NCI-H1930 (cell line): Measurements from ENCODE around the gene SS18.

ENCODE experiments used
- DNase-seq, 2 experiments: peaks; one replicate each; lab custom pipeline; 2025; lab: John Stamatoyannopoulos, UW

Gene SS18

DNA sequence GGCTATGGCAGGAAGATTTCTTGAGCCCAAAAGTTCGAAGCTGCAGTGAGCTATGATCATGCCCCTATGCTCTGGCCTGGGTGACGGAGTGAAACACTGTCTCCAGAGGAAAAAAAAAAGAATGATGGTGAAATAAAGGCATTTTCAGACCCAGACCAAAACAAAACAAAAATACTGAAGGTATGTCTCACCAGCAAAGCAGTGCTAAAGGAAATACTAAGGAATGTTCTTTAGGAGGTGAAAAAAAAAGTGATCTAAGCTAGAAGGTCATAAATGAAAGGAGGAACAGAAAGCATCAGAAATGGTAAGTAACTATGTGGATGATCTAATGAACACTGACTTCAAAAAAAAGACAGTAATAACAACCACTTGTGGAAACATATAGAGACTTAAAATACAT is 18.7 kb downstream of the SS18 start:
- no peak for DNase-seq

DNA sequence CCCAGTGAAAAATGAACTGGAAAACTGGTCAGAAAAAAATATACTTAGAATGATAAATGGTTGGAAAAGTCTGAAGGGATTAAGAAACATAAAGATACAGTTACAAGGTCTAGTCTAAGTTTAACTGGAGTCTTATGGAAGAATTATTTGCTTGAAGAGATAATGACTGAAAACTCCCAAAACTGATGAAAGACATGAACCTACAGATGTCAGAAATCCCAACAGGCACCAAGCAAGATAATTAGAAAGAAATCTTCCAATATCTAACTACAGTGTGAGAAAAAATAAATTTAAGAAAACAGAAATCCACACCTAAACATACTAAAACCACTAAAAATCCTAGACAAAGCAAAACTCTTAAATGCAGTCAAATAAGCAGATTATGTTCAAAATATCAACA is 19.4 kb downstream of the SS18 start:
- no peak for DNase-seq

DNA sequence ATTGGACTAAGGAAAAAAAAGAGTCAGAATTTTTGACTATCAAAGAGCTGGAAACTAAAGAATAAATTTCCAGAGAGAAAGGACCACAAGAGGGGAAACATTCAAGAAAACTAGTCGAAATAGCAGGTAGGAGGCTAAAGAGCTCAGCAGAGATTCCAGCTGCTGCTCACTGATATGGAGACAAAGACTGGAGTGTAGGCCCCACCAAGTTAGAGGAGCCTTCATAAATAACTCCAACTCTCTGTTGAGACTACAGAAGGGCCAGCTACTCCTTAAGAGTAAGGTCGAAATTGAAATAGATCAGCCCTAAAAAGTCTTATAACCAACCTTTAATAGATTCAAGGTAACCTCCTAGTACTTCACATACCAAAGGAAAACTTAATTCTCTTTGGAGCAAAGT is 31.1 kb downstream of the SS18 start:
- no peak for DNase-seq

DNA sequence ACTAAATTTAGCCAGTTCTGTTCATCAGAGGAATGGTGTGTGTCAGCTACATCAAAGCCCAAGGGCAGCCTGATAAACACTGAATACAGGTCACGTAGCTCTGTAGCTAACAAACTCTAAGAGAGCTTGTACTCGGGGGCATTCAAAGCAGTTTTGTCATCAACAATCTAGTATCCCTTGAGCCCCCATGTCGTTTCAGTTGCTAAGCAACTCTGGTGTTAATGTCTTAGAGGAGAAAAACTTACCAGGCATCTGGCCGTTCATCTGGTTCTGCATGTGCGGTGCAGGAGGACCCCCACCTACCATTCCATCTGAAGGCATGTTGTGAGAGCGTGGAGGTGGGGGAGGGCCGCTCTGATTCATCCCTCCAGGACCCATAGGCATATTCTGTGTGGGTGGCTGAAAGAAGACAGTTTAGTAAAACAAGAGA is 33.1 kb downstream of the SS18 start:
- no peak for DNase-seq

DNA sequence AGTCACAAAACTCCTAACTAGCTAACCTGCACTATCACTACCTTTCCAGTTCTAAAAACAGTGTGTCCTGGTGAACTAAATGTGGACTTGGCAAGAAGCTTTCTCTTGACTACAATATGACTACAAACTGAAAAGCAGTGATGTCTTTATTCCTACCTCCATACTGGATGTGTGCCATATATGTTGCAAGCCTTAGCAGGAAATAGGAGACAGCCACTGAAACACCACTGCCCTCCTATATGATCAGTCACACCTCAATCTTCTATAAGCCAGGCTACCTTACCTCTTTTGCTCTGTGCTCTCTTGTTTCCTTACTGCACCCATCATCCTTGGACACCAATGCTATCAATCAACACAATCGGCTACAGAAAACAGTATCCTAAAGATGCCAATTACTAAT is 34.1 kb downstream of the SS18 start:
- DNase-seq, result no peak

- no peak for DNase-seq
These were observed 37.9 kb downstream of the SS18 start for GRCh38 chr18:26052505-26052904.

DNA sequence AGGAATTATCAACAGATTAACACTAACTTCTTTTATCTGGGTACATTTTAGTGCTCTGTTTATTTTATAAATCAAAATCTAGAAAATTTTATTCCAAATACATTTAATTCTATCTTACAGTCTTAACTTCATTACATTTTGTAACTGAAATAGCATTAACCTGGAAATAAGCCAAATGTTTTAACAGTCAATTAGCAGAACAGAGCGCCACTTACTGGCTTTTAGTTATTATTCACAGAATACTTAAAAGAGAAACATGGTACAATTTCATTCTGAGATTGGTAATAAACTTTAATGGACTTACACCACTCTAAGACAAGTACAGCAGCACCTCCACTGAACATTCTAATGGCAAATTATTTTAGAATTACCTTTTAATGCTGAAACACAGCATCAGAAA is 38.6 kb downstream of the SS18 start:
- no peak for DNase-seq

- DNase-seq, result no peak
These were observed 43.9 kb downstream of the SS18 start for GRCh38 chr18:26046419-26047077.

DNA sequence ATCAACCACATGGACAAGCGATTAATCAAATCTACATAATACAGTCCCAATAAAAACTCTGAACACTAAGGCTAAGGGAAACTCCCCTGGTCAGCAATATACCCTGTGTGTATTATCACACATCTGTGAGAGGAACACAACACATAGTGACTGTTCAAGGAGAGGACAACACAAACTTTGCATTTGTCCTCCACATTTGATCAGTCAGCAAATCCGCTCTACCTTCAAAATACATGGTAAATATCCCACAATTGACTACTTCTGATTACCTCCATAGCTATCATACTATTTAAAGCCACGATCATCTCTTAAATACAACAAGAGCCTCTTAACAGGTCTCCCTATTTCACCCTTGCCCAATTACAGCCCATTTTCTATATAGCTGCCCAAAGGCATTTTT is 45.6 kb downstream of the SS18 start:
- no peak for DNase-seq

DNA sequence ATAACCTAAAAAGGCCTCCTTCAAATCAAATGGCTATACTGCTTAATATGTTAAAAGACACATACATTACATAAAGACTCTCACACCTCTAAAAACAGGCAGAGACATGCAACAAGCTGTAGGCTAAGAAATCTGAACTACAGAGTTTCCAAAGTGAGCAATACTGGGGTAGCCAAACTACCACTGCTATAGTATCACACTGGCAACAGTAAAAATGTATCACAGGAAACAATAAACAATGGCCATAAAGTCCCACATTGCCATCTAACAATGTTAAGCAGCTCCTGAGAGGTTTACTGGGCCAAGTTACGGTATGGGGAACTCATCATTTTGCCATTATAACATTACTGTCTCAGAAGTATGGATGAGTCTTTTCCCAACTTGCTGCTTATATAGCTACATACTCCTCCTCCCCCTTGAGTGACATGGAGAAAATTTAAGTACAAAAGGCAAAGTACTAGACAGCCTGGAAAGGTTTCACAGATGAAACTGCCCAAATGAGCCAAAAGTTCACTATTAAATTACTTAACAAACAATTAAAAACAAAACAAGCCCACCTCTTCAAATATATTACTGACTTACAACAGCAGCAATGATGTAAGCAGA is 50.3 kb downstream of the SS18 start:
- no peak for DNase-seq

DNA sequence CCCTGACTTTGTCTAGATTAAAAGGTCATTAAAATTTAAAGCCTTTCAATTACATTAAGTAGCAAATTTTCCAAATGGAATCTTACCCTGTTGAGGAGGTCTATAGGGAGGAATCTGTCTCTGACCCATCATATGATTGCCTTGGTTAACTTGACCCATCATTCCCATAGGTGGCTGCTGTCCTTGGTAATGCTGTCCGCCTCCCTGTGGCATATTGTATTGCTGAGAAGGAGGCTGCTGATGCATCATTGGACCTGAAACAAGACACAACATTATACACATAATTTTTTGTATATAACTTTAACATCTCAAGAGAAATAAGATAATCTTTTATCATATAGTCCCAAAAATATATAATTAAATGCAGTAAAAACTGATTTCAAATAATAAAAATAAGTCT is 51.2 kb downstream of the SS18 start:
- DNase-seq, result no peak

- no peak for DNase-seq
These were observed 53.8 kb downstream of the SS18 start for GRCh38 chr18:26036635-26037034.

DNA sequence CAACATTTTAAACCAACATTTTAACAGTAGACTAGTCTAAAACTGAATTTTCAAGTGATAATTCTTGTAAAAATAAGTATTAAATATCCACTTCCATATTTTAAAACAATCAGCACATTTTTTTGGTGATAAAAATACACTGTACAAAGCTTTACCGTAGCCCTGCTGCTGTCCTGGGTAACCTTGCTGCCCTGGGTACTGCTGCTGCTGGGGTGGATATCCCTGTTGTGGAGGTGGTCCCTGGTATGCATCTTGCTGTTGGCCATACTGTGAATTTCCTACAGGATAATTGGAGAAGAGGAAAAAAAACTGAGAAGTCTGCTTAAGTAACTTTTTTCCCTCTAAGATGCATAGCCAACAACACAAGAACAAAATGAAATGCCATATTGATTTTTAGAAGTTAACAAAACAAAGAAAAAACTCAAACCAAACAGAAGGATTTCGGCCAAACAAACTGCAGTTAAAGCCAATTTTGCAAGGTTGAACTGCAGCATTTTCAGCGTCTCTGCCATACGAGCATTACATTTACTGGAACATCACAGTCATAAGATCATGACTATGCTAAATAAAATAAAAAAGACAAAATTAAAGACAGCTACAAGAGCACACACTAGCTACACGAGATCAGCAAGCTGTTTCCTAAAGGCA is 55.4 kb downstream of the SS18 start:
- DNase-seq, result no peak

GRCh38 chr18:26022585-26022984 is 67.8 kb downstream of the SS18 start:
- no peak for DNase-seq

DNA sequence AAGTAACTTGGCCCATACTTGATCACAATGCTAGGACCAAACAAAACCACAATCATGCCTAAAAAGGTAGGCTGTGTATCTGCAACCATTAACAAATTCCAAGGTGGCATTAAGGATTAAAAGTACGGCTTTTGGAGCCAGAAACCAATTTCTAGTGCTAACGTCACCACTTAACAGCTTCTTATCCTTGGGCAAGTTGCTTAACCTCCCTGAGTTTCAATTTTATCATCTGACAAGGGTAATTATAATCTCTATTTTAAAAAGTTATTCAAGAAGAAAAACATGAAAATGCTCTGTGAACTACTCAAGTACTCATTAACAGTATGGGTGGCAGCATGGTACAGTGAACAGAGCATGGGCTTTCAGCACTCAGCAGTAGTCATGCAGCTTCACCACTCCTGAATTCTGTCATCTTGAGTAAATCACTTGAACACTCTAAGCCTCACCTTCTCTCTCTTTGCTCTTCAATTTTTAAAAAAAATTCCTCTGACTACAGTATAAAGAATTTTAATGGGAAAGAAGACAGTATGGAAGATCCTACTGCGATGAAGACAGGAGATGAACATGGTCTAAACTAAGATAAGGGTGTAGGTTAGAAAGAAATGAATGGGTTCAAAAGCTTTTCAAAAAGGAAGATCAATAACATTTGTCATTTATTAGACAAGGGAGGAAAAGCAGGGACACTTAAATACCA is 69.2 kb downstream of the SS18 start:
- no peak for DNase-seq

GRCh38 chr18:26017929-26018328 is 72.5 kb downstream of the SS18 start:
- no peak for DNase-seq

- no peak for DNase-seq
These were observed 76.0 kb downstream of the SS18 start for GRCh38 chr18:26014462-26014861.

- no peak for DNase-seq
These were observed 81.8 kb downstream of the SS18 start for GRCh38 chr18:26008619-26009018.

- DNase-seq, result no peak
These were observed 82.3 kb downstream of the SS18 start for GRCh38 chr18:26008096-26008495.

DNA sequence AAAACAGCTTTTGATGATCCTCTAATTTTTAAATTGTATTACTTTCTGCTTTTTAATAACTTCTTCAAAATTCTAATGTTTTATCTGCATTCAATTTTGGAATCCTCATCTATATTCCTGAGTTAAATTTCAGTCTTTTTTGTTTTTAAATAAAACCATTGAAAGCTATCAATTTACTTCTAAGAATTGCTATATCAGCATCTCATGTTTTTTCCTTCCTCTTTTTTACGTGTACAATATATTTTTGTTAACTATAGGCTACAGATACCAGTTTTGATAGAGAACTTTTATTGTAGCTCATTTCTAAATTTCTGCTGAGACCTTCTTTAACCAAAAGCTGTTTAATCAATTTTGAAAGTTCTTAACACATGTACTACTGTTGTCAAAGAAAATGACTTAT is 84.5 kb downstream of the SS18 start:
- no peak for DNase-seq

GRCh38 chr18:26004832-26005231 is 85.6 kb downstream of the SS18 start:
- DNase-seq, result no peak

- DNase-seq, result no peak
These were observed 86.6 kb downstream of the SS18 start for GRCh38 chr18:26003817-26004216.

DNA sequence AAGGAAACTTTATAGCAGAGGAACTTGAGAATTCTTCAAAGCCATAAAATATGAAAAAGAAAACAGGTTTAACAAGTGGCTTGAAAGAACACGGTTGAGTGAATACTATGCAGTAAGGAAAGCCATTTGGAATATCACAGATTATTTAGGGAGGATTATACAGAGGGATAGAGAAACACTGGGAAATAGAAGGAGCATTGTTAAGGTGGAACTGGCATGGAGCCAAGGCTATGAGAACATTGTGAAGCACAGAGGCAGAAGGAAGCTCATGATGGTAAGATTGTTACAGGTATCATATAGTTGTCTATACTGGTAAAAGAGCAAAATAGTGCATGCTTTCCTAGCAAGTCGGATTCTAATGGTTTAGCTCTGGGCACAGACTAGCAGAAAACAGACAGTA is 87.1 kb downstream of the SS18 start:
- DNase-seq, result no peak
